Calu3 (cell line): Measurements from ENCODE around the gene TAF9B. TPM values are rescaled to one million over a fixed set of nuclear protein-coding genes. Genes with fewer than 3 reads are reported as not detected.

Experiments
- BruUV-seq: library from RNA; stranded (reverse); fragments of 400-500 nt; replicated peaks from 2 replicates; lab custom pipeline; 2021; lab: Mats Ljungman, UMichigan
- CTCF ChIA-PET: fragments of 300-600 bp; sonication (Branson Sonifier 250); formaldehyde crosslinking; loops from one replicate; lab custom pipeline; 2022; ENCODE audit warnings: antibody characterized with exemption; lab: Charles Lee
- DNase-seq: peaks from one replicate; pipeline ENCODE4 v3.0.0; 2022
- H3K27ac Mint-ChIP-seq: one replicate; pipeline ENCODE4 v1.8.0; 2022; ENCODE audit warnings: mixed read lengths; ENCODE audit not compliant: unreplicated experiment
- H3K27me3 Mint-ChIP-seq: one replicate; pipeline ENCODE4 v1.8.0; 2022; ENCODE audit warnings: mixed read lengths; ENCODE audit not compliant: unreplicated experiment
- H3K36me3 Mint-ChIP-seq: one replicate; pipeline ENCODE4 v1.8.0; 2022; ENCODE audit warnings: mild to moderate bottlenecking, moderate library complexity, mixed read lengths; ENCODE audit not compliant: insufficient read depth, unreplicated experiment
- H3K4me1 Mint-ChIP-seq: one replicate; pipeline ENCODE4 v1.8.0; 2022; ENCODE audit warnings: mild to moderate bottlenecking, low read depth, mixed read lengths; ENCODE audit not compliant: unreplicated experiment
- H3K4me3 Mint-ChIP-seq: one replicate; pipeline ENCODE4 v1.8.0; 2022; ENCODE audit warnings: mild to moderate bottlenecking, low read depth, moderate library complexity, mixed read lengths; ENCODE audit not compliant: unreplicated experiment
- H3K9me3 Mint-ChIP-seq: one replicate; pipeline ENCODE4 v1.8.0; 2022; ENCODE audit warnings: low read depth, mixed read lengths; ENCODE audit not compliant: unreplicated experiment
- intact Hi-C: fragments of 100-400 bp; cut with micrococcal nuclease; formaldehyde crosslinking; loops from one replicate; pipeline ENCODE4 v1.10.0; 2022; ENCODE audit not compliant: unreplicated experiment
- total RNA-seq: library from RNA; stranded (reverse); gene quantifications from 2 replicates; pipeline ENCODE4 v1.2.3, GENCODE V29; 2022
- TF ChIP-seq, protein P1 (sequence below): fragments of 200-600 bp; IDR thresholded peaks from one replicate; pipeline ENCODE4 v1.8.0; 2022; ENCODE audit warnings: antibody characterized with exemption; ENCODE audit not compliant: unreplicated experiment

The TAF9B gene
- total RNA-seq, 1 experiment from 2014 or later = 18.4 TPM

DNA sequence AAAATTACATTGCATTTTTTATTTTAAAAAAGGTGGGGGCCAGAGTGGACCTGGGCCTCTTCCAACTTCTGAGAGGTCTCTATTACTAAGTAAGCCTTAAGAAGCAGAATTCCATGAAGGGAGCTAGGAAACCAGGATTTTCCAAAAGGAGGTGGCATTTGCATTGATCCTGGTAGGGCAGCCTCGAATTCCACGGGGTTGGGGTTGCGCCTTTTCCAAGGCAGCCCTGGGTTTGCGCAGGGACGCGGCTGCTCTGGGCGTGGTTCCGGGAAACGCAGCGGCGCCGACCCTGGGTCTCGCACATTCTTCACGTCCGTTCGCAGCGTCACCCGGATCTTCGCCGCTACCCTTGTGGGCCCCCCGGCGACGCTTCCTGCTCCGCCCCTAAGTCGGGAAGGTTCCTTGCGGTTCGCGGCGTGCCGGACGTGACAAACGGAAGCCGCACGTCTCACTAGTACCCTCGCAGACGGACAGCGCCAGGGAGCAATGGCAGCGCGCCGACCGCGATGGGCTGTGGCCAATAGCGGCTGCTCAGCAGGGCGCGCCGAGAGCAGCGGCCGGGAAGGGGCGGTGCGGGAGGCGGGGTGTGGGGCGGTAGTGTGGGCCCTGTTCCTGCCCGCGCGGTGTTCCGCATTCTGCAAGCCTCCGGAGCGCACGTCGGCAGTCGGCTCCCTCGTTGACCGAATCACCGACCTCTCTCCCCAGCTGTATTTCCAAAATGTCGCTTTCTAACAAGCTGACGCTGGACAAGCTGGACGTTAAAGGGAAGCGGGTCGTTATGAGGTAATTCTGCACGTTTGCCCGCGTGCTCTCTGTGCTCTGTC is 35.6 kb downstream of the TAF9B start, which contains the start of gene PGK1:
TSS of gene PGK1 (plus strand) at position 626 of the 824 bp plus-strand sequence. CDS start at position 719, 93 bp downstream.
- BruUV-seq = no TSS peak

DNA sequence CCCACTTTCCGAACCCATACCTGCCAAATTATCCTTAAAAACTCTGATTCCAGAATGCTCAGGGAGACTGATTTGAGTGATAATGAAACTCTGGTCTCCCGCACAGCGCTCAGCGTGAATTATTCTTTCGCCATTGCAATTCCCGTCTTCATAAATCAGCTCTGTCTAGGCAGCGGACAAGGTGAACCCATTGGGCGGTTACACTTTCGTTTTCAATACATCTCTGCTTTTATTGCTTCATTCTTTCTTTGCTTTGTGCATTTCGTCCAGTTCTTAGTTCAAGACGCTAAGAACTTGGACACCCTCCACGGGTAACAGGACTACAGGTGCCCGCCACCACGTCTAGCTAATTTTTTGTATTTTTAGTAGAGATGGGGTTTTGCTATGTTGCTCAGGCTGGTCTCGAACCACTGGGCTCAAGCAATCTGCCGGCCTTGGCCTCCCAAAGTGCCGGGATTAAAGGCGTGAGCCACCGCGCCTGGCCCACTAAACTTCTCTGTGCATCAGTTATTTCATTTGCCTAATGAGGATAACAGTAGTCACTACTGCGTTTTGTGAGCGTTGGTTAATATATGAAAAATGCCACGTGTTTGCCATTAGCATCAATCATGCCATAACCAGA is 36.3 kb downstream of the TAF9B start:
- H3K27me3 Mint-ChIP-seq = no peaks in the 10 kb centered on the region
- TF ChIP-seq, protein P1, sequence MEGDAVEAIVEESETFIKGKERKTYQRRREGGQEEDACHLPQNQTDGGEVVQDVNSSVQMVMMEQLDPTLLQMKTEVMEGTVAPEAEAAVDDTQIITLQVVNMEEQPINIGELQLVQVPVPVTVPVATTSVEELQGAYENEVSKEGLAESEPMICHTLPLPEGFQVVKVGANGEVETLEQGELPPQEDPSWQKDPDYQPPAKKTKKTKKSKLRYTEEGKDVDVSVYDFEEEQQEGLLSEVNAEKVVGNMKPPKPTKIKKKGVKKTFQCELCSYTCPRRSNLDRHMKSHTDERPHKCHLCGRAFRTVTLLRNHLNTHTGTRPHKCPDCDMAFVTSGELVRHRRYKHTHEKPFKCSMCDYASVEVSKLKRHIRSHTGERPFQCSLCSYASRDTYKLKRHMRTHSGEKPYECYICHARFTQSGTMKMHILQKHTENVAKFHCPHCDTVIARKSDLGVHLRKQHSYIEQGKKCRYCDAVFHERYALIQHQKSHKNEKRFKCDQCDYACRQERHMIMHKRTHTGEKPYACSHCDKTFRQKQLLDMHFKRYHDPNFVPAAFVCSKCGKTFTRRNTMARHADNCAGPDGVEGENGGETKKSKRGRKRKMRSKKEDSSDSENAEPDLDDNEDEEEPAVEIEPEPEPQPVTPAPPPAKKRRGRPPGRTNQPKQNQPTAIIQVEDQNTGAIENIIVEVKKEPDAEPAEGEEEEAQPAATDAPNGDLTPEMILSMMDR = no peak
- CTCF ChIA-PET = no interaction called here
- H3K9me3 Mint-ChIP-seq = no peaks in the 10 kb centered on the region
- H3K27ac Mint-ChIP-seq = peak overlapping the region; percentile 73
- peaks cover 25% of the 10 kb centered on the region for H3K4me1 Mint-ChIP-seq
- peaks cover 48% of the 10 kb centered on the region for H3K36me3 Mint-ChIP-seq
- intact Hi-C loops = no loop called here
- H3K4me3 Mint-ChIP-seq = peak overlapping the region; percentile 81
- no peak for DNase-seq
- TSS peak; percentile 93 for BruUV-seq

More for the DNA sequence above, 35.6 kb downstream of the TAF9B start, which contains the start of gene PGK1:
- H3K9me3 Mint-ChIP-seq = no peaks in the 10 kb centered on the region
- CTCF ChIA-PET = interaction anchor here (1.8 kb wide), 1 partner anchor 205 kb away, joined by 6 read pairs; the partner anchor contains the start of gene COX7B
- peak; percentile 96 for DNase-seq
- TF ChIP-seq, protein P1 = no peak
- H3K4me1 Mint-ChIP-seq = peaks cover 26% of the 10 kb centered on the region
- peak within 1 kb of the TSS; percentile 73 for H3K27ac Mint-ChIP-seq
- H3K27me3 Mint-ChIP-seq = no peaks in the 10 kb centered on the region
- peaks cover 49% of the 10 kb centered on the region for H3K36me3 Mint-ChIP-seq
- peak within 1 kb of the TSS; percentile 81 for H3K4me3 Mint-ChIP-seq
- intact Hi-C loops = no loop called here

DNA sequence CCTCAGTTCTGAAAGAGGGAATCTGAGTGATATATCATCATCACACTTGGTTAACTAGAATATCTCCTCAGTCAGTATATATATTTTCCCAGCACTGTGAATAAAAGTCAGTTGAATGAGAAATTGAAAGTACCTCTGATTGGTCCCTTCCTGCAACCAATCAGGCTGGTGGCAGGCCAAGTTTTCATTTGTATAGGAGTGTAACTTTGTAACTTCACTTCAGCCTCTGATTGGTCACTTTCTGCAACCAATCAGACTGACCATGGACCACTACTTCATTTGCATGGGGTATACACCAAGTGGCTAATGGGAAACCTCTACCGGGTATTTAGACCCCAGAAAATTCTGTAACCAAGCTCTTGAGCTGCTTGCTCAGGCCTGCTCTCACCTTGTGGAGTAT is 37.4 kb downstream of the TAF9B start:
- no peak overlapping the region for H3K27ac Mint-ChIP-seq
- H3K4me3 Mint-ChIP-seq = no peak overlapping the region
- H3K36me3 Mint-ChIP-seq = peaks cover 38% of the 10 kb centered on the region
- CTCF ChIA-PET = no interaction called here
- TF ChIP-seq, protein P1 = no peak
- H3K4me1 Mint-ChIP-seq = peaks cover 15% of the 10 kb centered on the region
- no peak for DNase-seq
- H3K9me3 Mint-ChIP-seq = no peaks in the 10 kb centered on the region
- no TSS peak for BruUV-seq
- intact Hi-C loops = no loop called here
- H3K27me3 Mint-ChIP-seq = no peaks in the 10 kb centered on the region

DNA sequence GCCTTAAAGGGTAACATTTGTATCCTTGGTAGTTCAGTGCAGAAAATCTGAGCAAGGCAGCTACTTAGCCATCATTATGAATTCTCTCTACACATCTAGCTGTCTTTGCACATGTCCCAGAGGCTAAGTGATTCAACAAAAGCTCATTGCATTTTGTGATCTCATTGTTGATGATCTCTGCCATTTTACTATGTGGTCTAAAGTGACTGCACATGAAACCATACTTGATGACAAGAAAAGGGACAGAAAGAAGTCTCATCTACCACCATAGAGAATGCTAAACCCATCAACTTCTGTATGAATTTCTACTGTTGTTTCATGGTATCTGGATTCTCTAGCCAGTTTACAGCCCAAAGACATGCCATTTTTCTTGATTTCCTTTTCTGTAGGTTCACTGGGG is 41.3 kb downstream of the TAF9B start:
- H3K27ac Mint-ChIP-seq = no peak overlapping the region
- intact Hi-C loops = no loop called here
- CTCF ChIA-PET = no interaction called here
- no peak for DNase-seq
- no peaks in the 10 kb centered on the region for H3K4me1 Mint-ChIP-seq
- TF ChIP-seq, protein P1 = no peak
- no peaks in the 10 kb centered on the region for H3K9me3 Mint-ChIP-seq
- no peak overlapping the region for H3K4me3 Mint-ChIP-seq
- H3K27me3 Mint-ChIP-seq = no peaks in the 10 kb centered on the region
- BruUV-seq = no TSS peak
- no peaks in the 10 kb centered on the region for H3K36me3 Mint-ChIP-seq
